Naive thymus-derived CD4-positive, alpha-beta T cell (primary cell): ENCODE results near the gene CLCN5. TPM values are rescaled to one million over a fixed set of nuclear protein-coding genes. Genes with fewer than 3 reads are reported as not detected.
A peak's percentile ranks its signal among the peaks of the same experiment; 100 is the strongest.

Source experiments
- ATAC-seq: fragments of 150-1000 bp; cut with Tn5 transposase; 2 replicates; pipeline ENCODE4 v1.10.0; 2021; ENCODE audit warnings: mild to moderate bottlenecking, moderate library complexity
- CTCF ChIA-PET: fragments of 350-600 bp; sonication (Branson Sonifier 250); formaldehyde crosslinking; loops from one replicate; lab custom pipeline; 2021; ENCODE audit warnings: antibody characterized with exemption; lab: Charles Lee
- POLR2A ChIA-PET: fragments of 350-600 bp; sonication (Branson Sonifier 250); formaldehyde crosslinking; loops from one replicate; lab custom pipeline; 2021; ENCODE audit warnings: antibody characterized with exemption, inconsistent platforms; lab: Charles Lee
- DNase-seq, 9 donors: peaks; one replicate each; pipeline versions ENCODE4 v3.0.0 to v3.0.0-alpha.2; 2020 to 2022; ENCODE audit warnings: mixed read lengths in 1 of 9
- H3K27ac ChIP-seq: one replicate; pipeline ENCODE4 v1.7.0; 2013; ENCODE audit warnings: mild to moderate bottlenecking, low read depth, low read length, moderate library complexity
- H3K27me3 ChIP-seq, 2 donors: one replicate each; pipeline ENCODE4 v1.7.0; 2013; ENCODE audit warnings: low read length in 2 of 2, mild to moderate bottlenecking in 2 of 2, moderate library complexity in 2 of 2; ENCODE audit not compliant: control insufficient read depth in 2 of 2, insufficient read depth in 2 of 2
- H3K36me3 ChIP-seq, 3 experiments: 1 replicate in 2 of 3; 2 replicates in 1 of 3; pipeline ENCODE4 v1.7.0; 2013; ENCODE audit warnings: low read length in 3 of 3, mild to moderate bottlenecking in 3 of 3, moderate library complexity in 1 of 3; ENCODE audit not compliant: insufficient read depth in 3 of 3, control insufficient read depth in 2 of 3
- H3K4me1 ChIP-seq, 2 donors: one replicate each; pipeline ENCODE4 v1.7.0; 2013; ENCODE audit warnings: low read length in 2 of 2, mild to moderate bottlenecking in 2 of 2, moderate library complexity in 1 of 2; ENCODE audit not compliant: control insufficient read depth in 2 of 2, insufficient read depth in 2 of 2
- H3K4me3 ChIP-seq: 2 replicates; pipeline ENCODE4 v1.7.0; 2013; ENCODE audit warnings: mild to moderate bottlenecking, low read length
- H3K9me3 ChIP-seq, 3 experiments: 1 replicate in 2 of 3; 2 replicates in 1 of 3; pipeline ENCODE4 v1.7.0; 2013; ENCODE audit warnings: low read length in 3 of 3; ENCODE audit not compliant: control insufficient read depth in 2 of 3
- H3K27ac Mint-ChIP-seq, 9 donors: one replicate each; pipeline ENCODE4 v1.8.0; 2020 to 2022; ENCODE audit warnings: mixed read lengths in 9 of 9, mild to moderate bottlenecking in 8 of 9, moderate library complexity in 5 of 9, inconsistent platforms in 2 of 9
- H3K27me3 Mint-ChIP-seq, 5 donors: one replicate each; pipeline ENCODE4 v1.8.0; 2021 to 2022; ENCODE audit warnings: mixed read lengths in 5 of 5, mild to moderate bottlenecking in 1 of 5
- H3K36me3 Mint-ChIP-seq, 5 donors: one replicate each; pipeline ENCODE4 v1.8.0; 2020 to 2022; ENCODE audit warnings: mixed read lengths in 5 of 5, mild to moderate bottlenecking in 3 of 5, inconsistent platforms in 1 of 5
- H3K4me1 Mint-ChIP-seq, 7 donors: one replicate each; pipeline ENCODE4 v1.8.0; 2020 to 2022; ENCODE audit warnings: mixed read lengths in 7 of 7, mild to moderate bottlenecking in 3 of 7, inconsistent platforms in 1 of 7
- H3K4me3 Mint-ChIP-seq, 10 donors: one replicate each; pipeline ENCODE4 v1.8.0; 2020 to 2022; ENCODE audit warnings: mild to moderate bottlenecking in 10 of 10, mixed read lengths in 10 of 10, moderate library complexity in 6 of 10, inconsistent platforms in 2 of 10
- H3K9me3 Mint-ChIP-seq, 11 donors: one replicate each; pipeline ENCODE4 v1.8.0; 2020 to 2022; ENCODE audit warnings: mixed read lengths in 11 of 11, mild to moderate bottlenecking in 4 of 11, inconsistent platforms in 1 of 11, moderate library complexity in 1 of 11
- intact Hi-C, 2 donors: fragments of 100-400 bp; cut with micrococcal nuclease; formaldehyde crosslinking; loops; one replicate each; pipeline ENCODE4 v1.15.1; 2023
- polyA plus RNA-seq, 2 donors: library from polyadenylated mRNA; unstranded; fragments of 300-500 nt; fragmentation: Illumina TruSeq; gene quantifications; one replicate each; pipeline ENCODE4 v1.2.3, GENCODE V29; 2021
- total RNA-seq, 6 experiments: library from RNA in 5 of 6; stranded (reverse) in 5 of 6; gene quantifications; 1 replicate in 5 of 6; 2 replicates in 1 of 6; pipeline ENCODE4 v1.2.3 and lab custom pipeline; 2021 to 2026

The CLCN5 gene
- total and polyA plus RNA-seq, 7 experiments from 2014 or later = 0.50 to 3.9 (median 3.7) TPM

- intact Hi-C loops = loop anchor here (1.0 to 10.0 kb wide), 8 partner anchors 43 to 1518 kb away; partner anchors contain the start of genes CLCN5 (in 2 of the 2), CCNB3 (in 1 of the 2), MAGIX (in 1 of the 2) and PPP1R3F (in 1 of the 2)
- peak overlapping the region; percentile 51 for H3K4me3 ChIP-seq
- peak overlapping the region; percentile 65 for H3K27ac ChIP-seq
- Mint-ChIP-seq H3K27me3 (no peaks in the 10 kb centered on the region), H3K4me1 (peaks cover 7 to 51% (median 41%) of the 10 kb centered on the region in 7 donors), H3K9me3 (no peaks in the 10 kb centered on the region), H3K27ac (peak overlapping the region; percentile 40 to 89 (median 72)), H3K4me3 (peak overlapping the region; percentile 81 to 91 (median 86)), H3K36me3 (peaks cover 0 to 5% (median 0%) of the 10 kb centered on the region in 5 donors)
- ChIA-PET POLR2A (no interaction called here), CTCF (interaction anchor here (0.9 to 1.3 kb wide), 2 partner anchors 37 to 42 kb away, joined by 3 to 5 read pairs; partner anchors contain the start of gene CLCN5)
- H3K4me1 ChIP-seq = peaks cover 10 to 19% of the 10 kb centered on the region in 2 donors
- DNase-seq = peak in 2 of 9 donors; percentile 8 to 14
- no peaks in the 10 kb centered on the region for H3K36me3 ChIP-seq
- H3K27me3 ChIP-seq = no peaks in the 10 kb centered on the region
- no peaks in the 10 kb centered on the region for H3K9me3 ChIP-seq
- ATAC-seq = peak; percentile 13
These were observed 42.6 kb upstream of the CLCN5 start for GRCh38 chrX:49879656-49880277.

- peak overlapping the region; percentile 65 for H3K27ac ChIP-seq
- Mint-ChIP-seq H3K4me3 (peak overlapping the region in 9 of 10 donors; percentile 57 to 91 (median 86)), H3K9me3 (no peaks in the 10 kb centered on the region), H3K27ac (peak overlapping the region in 1 of 9 donors; percentile 32), H3K36me3 (peaks cover 0 to 5% (median 0%) of the 10 kb centered on the region in 5 donors), H3K4me1 (peaks cover 7 to 51% (median 41%) of the 10 kb centered on the region in 7 donors), H3K27me3 (no peaks in the 10 kb centered on the region)
- peaks cover 10 to 19% of the 10 kb centered on the region in 2 donors for H3K4me1 ChIP-seq
- intact Hi-C loops = loop anchor here in 1 of 2 donors (10.0 kb wide), 1 partner anchor 704 kb away; no protein-coding TSS in a partner anchor
- POLR2A ChIA-PET = no interaction called here
- DNase-seq (no peak), ATAC-seq (no peak)
- no peaks in the 10 kb centered on the region for H3K27me3 ChIP-seq
- CTCF ChIA-PET = no interaction called here
- no peaks in the 10 kb centered on the region for H3K9me3 ChIP-seq
- H3K4me3 ChIP-seq = no peak overlapping the region
- no peaks in the 10 kb centered on the region for H3K36me3 ChIP-seq
These were observed 41.7 kb upstream of the CLCN5 start for GRCh38 chrX:49880668-49881067.

- H3K27ac Mint-ChIP-seq = peak overlapping the region in 1 of 9 donors; percentile 72
- H3K4me3 ChIP-seq = no peak overlapping the region
These were observed 38.0 kb upstream of the CLCN5 start for GRCh38 chrX:49884290-49884862.

GRCh38 chrX:49892542-49892941 is 29.9 kb upstream of the CLCN5 start:
- ChIA-PET CTCF (no interaction called here), POLR2A (interaction anchor here (0.6 kb wide), 1 partner anchor 692 kb away, joined by 3 read pairs; no protein-coding TSS in a partner anchor)
- ATAC-seq (no peak), DNase-seq (no peak)
- H3K36me3 Mint-ChIP-seq = peaks cover 0 to 8% (median 5%) of the 10 kb centered on the region in 5 donors
- H3K4me1 Mint-ChIP-seq = no peaks in the 10 kb centered on the region
- Histone ChIP-seq H3K27ac (no peak overlapping the region), H3K27me3 (no peaks in the 10 kb centered on the region), H3K9me3 (no peaks in the 10 kb centered on the region), H3K4me1 (no peaks in the 10 kb centered on the region), H3K36me3 (no peaks in the 10 kb centered on the region), H3K4me3 (no peak overlapping the region)
- intact Hi-C loops = no loop called here
- H3K9me3 Mint-ChIP-seq = peaks cover 4 to 11% (median 10%) of the 10 kb centered on the region in 11 donors
- H3K27ac Mint-ChIP-seq = no peak overlapping the region
- peaks cover 8 to 18% (median 11%) of the 10 kb centered on the region in 5 donors for H3K27me3 Mint-ChIP-seq
- H3K4me3 Mint-ChIP-seq = no peak overlapping the region

More at GRCh38 chrX:49884290-49884862, 38.0 kb upstream of the CLCN5 start:
- POLR2A ChIA-PET = no interaction called here
- DNase-seq = peak; percentile 11 to 53 (median 38)
- Mint-ChIP-seq H3K27me3 (no peaks in the 10 kb centered on the region), H3K9me3 (no peaks in the 10 kb centered on the region), H3K36me3 (peaks cover 0 to 5% (median 0%) of the 10 kb centered on the region in 5 donors), H3K4me1 (peaks cover 7 to 38% (median 30%) of the 10 kb centered on the region in 7 donors), H3K4me3 (peak overlapping the region in 2 of 10 donors; percentile 26 to 37)
- Histone ChIP-seq H3K4me1 (peaks cover 10 to 15% of the 10 kb centered on the region in 2 donors), H3K36me3 (no peaks in the 10 kb centered on the region), H3K9me3 (no peaks in the 10 kb centered on the region), H3K27me3 (no peaks in the 10 kb centered on the region), H3K27ac (no peak overlapping the region)
- CTCF ChIA-PET = interaction anchor here (1.1 to 2.2 kb wide), 3 partner anchors 34 to 38 kb away, joined by 5 to 11 read pairs (median 6); partner anchors contain the start of gene CLCN5
- peak; percentile 51 for ATAC-seq
- intact Hi-C loops = loop anchor here (1.0 to 10.0 kb wide), 3 partner anchors 35 to 700 kb away; no protein-coding TSS in a partner anchor

GRCh38 chrX:49896951-49897350 is 25.4 kb upstream of the CLCN5 start:
- Histone ChIP-seq H3K4me3 (no peak overlapping the region), H3K36me3 (no peaks in the 10 kb centered on the region), H3K27ac (no peak overlapping the region), H3K4me1 (no peaks in the 10 kb centered on the region), H3K27me3 (no peaks in the 10 kb centered on the region), H3K9me3 (no peaks in the 10 kb centered on the region)
- no peak for DNase-seq
- Mint-ChIP-seq H3K4me1 (no peaks in the 10 kb centered on the region), H3K27me3 (peaks cover 12 to 35% (median 18%) of the 10 kb centered on the region in 5 donors), H3K4me3 (no peak overlapping the region), H3K27ac (no peak overlapping the region), H3K36me3 (peaks cover 0 to 9% (median 5%) of the 10 kb centered on the region in 5 donors), H3K9me3 (peaks cover 4 to 20% (median 12%) of the 10 kb centered on the region in 11 donors)
- ChIA-PET POLR2A (no interaction called here), CTCF (no interaction called here)
- intact Hi-C loops = no loop called here
- ATAC-seq = no peak

GRCh38 chrX:49901048-49901447 is 21.3 kb upstream of the CLCN5 start:
- no peak for DNase-seq
- Mint-ChIP-seq H3K36me3 (peaks cover 0 to 9% (median 5%) of the 10 kb centered on the region in 5 donors), H3K27ac (no peak overlapping the region), H3K4me3 (no peak overlapping the region), H3K4me1 (no peaks in the 10 kb centered on the region), H3K9me3 (peaks cover 4 to 20% (median 12%) of the 10 kb centered on the region in 11 donors), H3K27me3 (peaks cover 8 to 28% (median 18%) of the 10 kb centered on the region in 5 donors)
- H3K4me3 ChIP-seq = no peak overlapping the region
- ChIA-PET CTCF (no interaction called here), POLR2A (no interaction called here)
- H3K27ac ChIP-seq = no peak overlapping the region
- no peaks in the 10 kb centered on the region for H3K36me3 ChIP-seq
- H3K9me3 ChIP-seq = no peaks in the 10 kb centered on the region
- no peak for ATAC-seq
- H3K27me3 ChIP-seq = no peaks in the 10 kb centered on the region
- intact Hi-C loops = no loop called here
- H3K4me1 ChIP-seq = no peaks in the 10 kb centered on the region
